NCI-H345 treated with DMSO at 0.1 percent for 48 hours (cell line): ENCODE measurements around the gene PCK2.
A peak's percentile ranks its signal among the peaks of the same experiment; 100 is the strongest.

ENCODE experiments used
- DNase-seq: peaks from one replicate; lab custom pipeline; 2025; ENCODE audit not compliant: unreplicated experiment; lab: John Stamatoyannopoulos, UW

The PCK2 gene

DNA sequence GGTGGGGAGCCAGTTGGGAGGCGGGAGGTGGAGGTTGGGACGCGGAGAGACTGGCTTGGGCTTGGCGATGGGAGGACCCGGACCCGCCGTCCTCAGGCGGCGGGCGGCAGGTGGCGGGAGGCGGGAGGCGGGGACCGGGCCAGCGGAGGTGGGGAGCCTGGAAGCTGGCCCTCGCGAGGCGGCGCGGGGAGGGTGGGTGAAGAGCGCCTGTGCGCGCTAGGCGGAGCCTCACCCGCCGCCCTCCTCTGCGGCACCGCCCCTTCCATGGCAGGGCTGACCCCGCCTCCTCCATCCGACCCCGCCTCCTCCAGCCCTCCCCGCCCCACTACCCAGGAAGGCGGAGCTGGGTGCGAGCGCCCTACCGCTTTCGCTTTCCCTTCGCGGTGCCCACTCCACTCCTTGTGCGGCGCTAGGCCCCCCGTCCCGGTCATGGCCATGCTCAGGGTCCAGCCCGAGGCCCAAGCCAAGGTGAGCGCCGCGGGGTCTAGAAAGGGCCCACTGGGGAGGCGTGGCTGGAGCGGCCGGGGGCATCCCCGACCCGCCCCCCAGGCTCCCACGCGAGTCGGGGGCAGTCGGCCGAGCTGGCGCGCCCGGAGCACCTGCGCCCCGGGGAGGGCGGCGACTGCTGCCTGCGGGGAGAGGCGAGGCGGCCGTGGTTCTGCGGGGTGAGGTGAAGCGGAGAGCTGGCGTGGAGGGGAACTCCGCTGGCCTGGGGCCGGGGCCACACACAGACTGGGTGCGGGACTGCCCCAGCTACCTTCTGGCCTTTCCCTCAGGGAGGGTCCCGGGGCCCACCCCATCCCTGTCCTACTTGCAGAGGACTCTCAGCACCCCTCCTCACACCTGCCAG lies 41.9 kb downstream of the PCK2 start, which contains the start of gene PSME1:
PSME1 (plus strand) TSS at position 361 of the 850 bp plus-strand sequence; CDS start at position 430, 69 bp downstream.
- peak; percentile 90 for DNase-seq

DNA sequence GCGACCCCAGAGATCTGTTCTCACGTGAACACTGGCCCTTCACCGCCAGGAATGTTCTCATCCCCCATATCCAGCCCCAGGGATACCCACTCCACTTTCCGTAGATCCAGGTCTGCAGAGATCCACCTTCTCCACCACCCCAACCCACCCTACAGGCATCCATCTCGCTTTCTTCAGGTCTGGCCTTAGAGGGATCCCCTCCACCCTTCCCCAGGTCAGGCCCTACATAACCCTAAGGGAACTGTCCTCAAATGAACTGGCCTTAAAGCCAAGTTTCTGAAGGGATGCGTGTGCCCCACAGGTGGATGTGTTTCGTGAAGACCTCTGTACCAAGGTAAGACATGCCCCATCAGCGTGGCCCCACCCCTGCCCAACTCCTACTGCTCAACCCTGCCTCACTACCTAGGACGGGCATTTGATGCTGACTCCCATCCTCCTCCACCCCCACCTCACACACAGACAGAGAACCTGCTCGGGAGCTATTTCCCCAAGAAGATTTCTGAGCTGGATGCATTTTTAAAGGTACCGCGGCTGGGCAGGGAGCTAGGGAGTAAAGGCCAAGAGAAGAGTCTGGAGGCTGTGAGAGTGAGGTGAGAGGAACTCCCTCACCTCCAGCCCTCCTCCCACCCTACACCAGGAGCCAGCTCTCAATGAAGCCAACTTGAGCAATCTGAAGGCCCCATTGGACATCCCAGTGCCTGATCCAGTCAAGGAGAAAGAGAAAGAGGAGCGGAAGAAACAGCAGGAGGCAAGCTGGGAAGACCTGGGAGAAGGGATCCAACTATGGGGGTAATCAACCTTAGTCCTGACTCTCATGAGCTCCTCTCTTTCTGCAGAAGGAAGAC lies 42.8 kb downstream of the PCK2 start:
- DNase-seq = no peak

DNA sequence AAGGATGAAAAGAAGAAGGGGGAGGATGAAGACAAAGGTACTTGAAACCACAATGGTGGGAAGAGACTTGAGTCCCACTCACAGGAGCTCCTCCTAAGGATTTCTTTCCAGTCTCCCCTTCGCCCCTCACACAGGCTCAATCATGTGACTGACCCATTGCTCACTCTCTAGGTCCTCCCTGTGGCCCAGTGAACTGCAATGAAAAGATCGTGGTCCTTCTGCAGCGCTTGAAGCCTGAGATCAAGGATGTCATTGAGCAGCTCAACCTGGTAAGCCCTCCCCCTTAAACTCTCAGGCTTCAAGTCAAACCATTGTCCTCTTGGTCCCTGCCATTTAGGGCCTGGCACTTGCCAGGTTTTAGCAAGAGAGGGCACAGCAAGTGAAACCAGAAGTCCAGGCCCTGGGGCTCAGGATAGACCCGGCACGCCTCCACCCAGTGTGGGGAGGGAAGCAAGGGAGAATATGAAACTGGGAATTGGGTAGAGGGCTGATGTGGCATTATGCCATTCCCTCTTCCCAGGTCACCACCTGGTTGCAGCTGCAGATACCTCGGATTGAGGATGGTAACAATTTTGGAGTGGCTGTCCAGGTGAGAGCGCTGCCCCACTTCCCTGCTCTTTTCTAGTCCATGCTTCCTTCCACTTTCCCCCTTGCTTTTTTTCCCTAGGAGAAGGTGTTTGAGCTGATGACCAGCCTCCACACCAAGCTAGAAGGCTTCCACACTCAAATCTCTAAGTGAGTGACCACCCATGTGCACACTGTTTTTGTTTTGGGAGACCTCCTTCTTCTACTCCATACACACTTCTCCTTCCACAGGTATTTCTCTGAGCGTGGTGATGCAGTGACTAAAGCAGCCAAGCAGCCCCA lies 43.7 kb downstream of the PCK2 start:
- DNase-seq = no peak

DNA sequence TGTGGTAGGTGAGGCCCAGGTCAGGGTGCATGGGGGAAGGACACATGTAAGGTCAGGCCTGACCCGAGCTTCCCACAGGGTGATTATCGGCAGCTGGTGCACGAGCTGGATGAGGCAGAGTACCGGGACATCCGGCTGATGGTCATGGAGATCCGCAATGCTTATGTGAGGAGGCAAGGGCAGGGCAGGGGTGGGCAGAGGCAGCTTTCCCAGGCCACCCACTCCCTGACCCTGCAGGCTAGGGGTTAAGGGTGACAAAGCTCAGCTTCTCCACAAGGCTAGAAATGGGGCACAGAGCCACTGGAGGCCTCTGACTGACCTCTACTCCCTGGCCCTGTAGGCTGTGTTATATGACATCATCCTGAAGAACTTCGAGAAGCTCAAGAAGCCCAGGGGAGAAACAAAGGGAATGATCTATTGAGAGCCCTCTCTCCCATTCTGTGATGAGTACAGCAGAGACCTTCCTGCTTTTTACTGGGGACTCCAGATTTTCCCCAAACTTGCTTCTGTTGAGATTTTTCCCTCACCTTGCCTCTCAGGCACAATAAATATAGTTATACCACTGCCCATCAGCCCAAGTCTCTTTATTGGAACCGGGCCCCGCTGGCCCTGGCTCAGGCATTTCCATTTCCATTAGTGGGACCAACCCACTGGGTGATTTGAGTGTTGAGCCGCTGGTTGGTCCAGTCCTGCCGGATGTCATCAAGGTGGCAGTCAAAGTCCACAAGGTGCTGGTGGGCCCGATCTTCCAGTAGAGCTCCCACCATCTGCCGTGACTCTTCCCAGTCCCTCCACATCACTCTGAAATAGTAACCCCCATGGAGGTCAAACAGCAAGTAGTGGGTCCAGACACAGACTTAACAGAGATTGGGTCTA lies 44.5 kb downstream of the PCK2 start:
- no peak for DNase-seq

DNA sequence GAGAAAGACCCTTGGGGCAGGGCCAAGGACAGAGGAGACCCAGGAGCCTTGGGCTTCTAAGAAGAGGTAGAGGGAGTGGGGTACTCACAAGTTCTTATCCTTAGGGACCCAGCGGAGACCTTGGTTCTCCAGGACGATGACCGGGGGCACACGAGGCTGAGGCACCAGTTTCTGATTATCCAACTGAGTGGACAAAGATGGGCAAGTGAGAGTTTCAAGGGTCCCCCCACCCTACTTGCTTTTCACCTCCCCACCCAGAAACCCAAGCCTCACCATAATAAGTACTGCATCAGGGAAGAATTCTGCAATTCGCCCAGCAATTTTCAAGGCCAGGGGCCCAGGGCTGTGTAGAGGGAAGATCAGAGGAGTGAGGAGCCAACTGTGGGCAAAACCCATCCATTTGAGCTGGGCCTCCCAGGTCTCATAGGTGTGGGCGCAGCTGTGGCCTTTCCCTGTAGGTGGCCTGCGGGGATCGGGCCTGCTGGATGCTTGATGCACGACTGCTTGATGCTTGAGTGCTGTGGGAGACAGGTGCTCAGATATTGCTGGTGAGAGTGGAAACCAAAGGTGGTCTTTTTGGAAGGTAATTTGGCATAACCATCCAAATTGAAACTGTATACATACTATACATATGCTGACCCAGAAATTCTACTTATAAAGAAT lies 45.3 kb downstream of the PCK2 start:
- no peak for DNase-seq

DNA sequence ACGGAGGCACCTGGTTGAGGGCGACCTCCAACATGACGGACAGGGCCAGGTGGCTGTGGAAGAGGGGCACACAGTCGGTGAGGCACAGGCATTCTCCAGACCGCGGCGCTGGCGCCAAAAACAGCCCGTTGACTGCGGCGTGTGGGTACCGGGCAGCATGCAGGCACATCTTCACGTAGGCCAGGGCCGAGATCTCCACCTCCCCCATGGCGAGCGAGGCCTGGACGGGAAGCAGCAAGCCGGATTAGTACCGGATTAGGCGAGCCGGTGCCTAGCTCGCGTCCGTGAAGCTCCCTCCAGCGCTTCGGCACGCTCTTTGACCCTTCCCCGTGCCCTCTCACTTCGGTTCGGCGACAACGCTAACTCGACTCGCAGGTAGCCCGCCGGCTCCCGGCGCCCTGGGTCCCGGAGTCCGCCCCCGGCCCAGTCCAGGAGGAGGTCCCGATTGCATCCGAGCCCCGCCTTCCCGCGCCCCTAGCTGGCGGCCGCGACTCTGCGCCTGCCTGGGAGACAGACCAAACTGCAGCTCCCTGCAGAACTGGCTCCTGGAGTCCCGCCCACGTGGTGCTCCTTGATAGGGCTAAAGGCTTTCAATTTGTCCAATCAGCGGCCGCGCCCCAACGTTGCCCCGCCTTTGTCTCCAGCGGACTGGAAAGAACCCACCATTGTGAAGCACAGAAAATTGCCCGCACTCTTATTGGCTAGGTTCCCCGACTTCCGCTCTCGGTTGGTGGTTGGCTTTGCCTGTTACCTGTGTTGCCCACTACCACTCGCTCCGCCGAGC lies 47.2 kb downstream of the PCK2 start, which contains the start of gene EMC9:
EMC9 (minus strand) TSS at position 495 of the 784 bp plus-strand sequence; CDS start at position 208, 287 bp downstream.
- peak; percentile 99 for DNase-seq

DNA sequence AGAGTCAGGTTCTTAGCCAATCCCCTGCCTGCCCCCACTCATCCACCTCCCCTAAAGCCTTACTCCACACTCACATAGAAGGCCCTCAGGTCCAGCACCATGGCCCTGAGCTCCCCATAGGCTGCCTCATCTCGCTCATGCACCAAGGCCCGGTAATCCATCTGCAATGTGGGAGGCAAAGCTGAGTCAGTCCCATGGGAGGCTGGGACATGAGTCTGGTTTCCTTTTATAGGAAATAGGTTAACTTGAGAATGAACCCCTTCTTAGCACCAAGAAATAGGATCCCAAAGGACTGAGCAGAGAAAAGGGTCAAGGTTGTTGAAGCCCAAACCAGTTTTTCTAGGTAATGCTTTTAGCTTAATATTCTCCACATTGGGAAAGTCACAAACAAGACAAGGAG lies 49.4 kb downstream of the PCK2 start:
- DNase-seq = no peak

DNA sequence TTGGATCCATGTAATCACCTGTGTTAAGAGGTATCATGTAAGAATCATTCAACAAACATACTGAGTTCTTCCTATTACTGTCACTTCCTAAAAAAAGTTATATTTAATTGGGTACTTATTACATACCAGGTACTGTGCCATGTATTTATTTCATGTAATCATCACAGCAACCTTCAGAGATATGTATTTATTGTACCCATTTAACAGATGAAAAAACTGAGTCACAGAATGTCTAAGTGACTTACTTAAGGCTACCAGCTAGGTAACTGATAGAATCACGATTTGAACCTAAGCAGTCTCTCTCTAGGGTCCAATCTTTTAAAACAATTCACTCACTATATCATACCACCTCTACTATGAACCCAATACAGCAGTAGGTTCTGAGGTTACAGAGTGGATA lies 50.3 kb downstream of the PCK2 start:
- DNase-seq = no peak

DNA sequence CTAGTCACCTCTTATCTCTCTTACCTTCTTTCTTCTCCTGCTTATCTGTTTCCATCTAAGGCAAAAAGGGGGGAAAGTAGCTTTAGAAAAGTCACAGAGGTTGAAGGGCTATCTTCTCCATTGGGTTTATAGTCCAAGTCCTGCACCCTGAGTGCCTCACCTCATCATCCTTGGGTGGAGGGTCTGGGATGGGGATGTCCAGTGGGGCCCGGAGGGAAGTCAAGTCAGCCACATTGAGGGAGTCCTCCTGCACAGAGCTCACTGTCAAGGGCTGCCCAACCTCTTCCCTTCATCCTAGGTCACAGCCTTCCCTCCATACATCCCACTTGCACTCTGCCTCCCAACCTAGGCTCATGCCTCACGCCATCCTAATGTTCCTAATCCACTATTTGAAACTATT lies 51.1 kb downstream of the PCK2 start:
- no peak for DNase-seq

DNA sequence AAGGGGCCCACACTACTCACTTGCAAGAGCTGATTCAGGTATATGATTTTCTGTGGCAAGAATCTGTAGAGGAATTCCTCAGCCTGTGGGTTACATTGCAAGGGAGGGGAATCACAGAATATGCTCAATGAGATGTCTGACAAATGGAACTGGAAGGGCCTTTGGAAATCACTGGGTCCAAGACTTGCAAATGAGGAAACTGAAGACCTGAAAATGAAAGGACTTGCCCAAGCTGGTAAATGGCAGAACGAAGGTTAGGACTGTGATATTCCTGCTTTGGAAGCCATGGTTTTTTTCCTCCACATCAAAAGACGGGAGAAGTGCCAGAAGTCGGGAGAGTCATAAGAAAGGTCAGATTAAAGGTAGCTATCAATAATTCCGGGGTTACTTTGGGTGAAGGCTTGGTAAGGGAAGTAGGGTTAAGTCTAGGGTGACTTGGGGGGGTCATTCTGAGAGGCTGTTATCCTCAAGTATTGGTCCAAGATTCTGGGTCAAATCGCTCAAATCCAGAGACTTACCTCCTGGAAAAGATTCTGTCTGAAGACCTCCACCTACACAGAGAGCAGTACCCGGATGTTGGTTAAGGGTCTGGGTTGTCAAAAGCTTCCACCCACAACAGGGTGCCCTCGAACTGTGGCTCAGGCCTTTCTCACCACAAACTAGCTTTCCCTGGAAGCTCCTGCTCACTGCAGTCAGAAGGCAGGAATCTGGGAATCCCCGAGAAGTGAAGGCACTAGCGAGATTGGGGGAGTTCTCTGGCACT lies 51.8 kb downstream of the PCK2 start:
- no peak for DNase-seq

DNA sequence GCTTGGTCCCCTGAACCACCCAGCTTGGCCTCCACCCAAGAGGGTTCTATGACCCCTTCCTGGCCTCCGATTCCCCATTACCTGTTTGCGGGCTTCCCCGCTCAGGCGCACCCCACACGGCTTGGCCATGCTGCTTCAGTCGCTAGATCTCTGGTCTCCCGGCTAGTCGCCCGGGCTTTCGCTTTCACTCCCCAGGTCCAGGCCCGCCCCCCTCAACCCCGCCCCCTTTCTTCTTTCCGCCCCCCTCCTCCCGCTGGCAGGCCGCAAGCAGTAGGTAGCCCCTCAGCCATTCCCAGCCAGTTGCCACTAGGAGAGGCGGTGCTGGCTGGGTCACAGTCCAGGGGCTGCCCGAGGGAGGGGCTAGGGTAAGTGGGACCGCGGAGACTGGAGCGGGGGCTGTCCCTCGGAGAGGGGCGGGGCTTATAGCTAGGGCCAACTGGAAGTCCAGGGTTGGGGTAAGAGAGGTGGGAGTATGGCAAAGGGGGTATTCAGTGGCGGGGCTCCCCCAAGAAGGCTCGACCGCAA lies 52.4 kb downstream of the PCK2 start, which contains the start of gene PSME2:
PSME2 (minus strand) TSS at position 158 of the 525 bp plus-strand sequence; CDS start at position 129, 29 bp downstream.
- peak; percentile 88 for DNase-seq

DNA sequence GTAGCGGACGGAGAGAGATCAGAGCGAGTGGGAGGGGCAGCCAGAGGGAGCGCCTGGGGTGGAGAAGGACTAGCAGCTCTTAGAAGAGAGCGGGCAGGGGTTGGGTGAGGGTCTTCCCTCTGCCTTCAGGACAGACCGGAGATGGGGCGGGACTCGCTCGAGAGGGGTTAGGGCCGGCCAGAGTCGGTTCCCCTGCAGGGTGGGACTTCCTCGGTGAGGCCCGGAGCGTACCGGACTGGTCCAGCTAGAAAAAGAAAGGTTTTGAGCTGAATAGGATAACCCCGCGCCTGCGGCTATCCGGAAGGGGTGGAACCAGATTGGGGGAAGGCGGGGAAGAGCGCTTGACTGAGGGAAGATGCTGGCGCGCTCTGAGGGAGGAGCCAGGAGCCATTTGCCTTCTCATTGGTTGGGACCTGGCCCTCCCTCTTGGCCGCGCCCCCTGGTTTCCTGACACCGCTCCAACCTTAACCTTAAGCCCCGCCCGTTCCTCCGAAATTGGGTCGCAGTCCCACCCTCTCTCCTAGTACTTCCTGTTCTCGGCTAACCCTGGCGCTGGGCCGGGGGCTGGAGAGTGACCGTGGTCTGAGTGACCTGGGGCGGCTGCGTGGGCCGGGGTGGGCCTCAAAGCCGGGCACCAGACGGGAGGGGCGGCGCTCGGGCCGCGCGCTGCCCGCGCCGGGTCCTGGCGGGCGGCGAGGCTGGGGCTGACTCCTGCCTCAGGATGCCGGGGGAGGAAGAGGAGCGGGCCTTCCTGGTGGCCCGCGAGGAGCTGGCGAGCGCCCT lies 53.1 kb downstream of the PCK2 start, which contains the start of gene RNF31:
RNF31 (plus strand) TSS at position 521 of the 783 bp plus-strand sequence; CDS start at position 722, 201 bp downstream.
- peak; percentile 97 for DNase-seq

DNA sequence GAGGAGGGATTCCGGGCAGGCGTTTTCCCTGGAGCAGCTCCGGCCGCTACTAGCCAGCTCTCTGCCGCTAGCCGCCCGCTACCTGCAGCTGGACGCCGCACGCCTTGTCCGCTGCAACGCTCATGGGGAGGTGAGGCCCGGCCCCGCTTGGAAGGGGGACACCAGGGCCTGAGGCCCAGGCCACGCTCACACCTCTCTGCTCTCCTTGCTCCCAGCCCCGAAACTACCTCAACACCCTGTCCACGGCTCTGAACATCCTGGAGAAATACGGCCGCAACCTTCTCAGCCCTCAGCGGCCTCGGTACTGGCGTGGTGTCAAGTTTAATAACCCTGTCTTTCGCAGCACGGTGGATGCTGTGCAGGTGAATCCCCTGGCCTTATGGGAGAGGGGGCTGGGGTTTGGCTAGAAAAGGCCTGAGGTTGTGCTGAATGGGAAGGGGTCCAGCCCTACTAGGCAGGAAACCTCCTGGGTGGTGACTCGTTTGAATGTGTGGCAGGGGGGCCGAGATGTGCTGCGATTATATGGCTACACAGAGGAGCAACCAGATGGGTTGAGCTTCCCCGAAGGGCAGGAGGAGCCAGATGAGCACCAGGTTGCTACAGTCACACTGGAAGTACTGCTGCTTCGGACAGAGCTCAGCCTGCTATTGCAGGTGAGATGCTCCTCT lies 53.8 kb downstream of the PCK2 start:
- DNase-seq = no peak

DNA sequence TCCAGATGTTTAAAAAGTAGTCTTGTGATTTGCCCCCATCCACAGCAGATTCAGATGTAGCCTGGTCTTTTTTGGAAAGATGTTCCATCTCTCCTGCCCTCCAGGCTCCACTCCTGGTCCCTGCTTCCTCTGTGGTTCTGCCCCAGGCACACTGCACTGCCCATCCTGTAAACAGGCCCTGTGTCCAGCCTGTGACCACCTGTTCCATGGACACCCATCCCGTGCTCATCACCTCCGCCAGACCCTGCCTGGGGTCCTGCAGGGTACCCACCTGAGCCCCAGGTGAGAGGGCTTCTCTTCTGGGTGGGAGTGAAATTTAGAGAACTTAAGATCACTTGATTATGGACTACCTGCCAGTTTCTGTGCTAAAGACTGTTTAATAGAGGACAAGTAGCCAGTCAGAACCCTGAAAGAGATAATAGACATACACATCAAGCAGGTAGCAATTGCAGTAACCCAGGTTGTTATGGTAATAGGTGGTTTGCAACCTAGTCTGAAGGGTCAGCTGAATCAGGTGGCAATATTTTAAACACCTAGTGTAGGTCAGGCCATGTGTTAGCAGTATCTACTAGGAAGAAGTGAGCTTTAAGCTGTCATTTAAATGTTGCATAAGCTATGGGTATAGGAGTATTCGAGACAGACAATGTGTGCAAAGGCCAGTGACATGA lies 55.3 kb downstream of the PCK2 start:
- DNase-seq = no peak

DNA sequence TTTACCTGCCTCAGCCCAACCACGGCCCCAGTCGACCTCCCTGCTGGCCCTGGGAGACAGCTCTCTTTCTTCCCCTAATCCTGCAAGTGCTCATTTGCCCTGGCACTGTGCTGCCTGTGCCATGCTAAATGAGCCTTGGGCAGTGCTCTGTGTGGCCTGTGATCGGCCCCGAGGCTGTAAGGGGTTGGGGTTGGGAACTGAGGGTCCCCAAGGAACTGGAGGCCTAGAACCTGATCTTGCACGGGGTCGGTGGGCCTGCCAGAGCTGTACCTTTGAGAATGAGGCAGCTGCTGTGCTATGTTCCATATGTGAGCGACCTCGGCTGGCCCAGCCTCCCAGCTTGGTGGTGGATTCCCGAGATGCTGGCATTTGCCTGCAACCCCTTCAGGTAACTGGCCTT lies 56.0 kb downstream of the PCK2 start:
- DNase-seq = no peak
